A549 (cell line): Measurements from ENCODE around the gene ESRRG. TPM values are rescaled to one million over a fixed set of nuclear protein-coding genes. Genes with fewer than 3 reads are reported as not detected.

Source experiments
- ATAC-seq, 2 experiments: fragments of 200-7000 bp in 1 of 2; fragments of >200 bp in 1 of 2; cut with Nextera tagmentation in 1 of 2; cut with Tn5 transposase in 1 of 2; 3 replicates each; pipeline versions ENCODE4 v1.8.0 to v1.9.1; 2018 to 2020; ENCODE audit warnings: mild to moderate bottlenecking in 1 of 2, moderate library complexity in 1 of 2
- CTCF ChIA-PET: fragments of 300-600 bp; sonication (Branson Sonifier 250); formaldehyde crosslinking; extraction: SDS; loops from one replicate; lab custom pipeline; 2021; ENCODE audit warnings: antibody characterized with exemption, inconsistent platforms; lab: Yijun Ruan, JAX
- POLR2A ChIA-PET: fragments of 350-600 bp; formaldehyde crosslinking; extraction: SDS; loops from one replicate; lab custom pipeline; 2021; ENCODE audit warnings: antibody characterized with exemption, inconsistent platforms; lab: Yijun Ruan, JAX
- DNase-seq, 2 experiments: peaks; one replicate each; pipeline versions ENCODE4 v3.0.0 to v3.0.0-alpha.2; 2011 to 2016; ENCODE audit warnings: low read depth in 1 of 2, low spot score in 1 of 2
- FAIRE-seq: peaks from 2 replicates; lab custom pipeline; 2011; peaks lifted over from hg19 to GRCh38; lab: Jason Lieb, UNC
- H3K27ac ChIP-seq, 2 experiments: fragments of >200 bp; sonication (Bioruptor Twin); formaldehyde crosslinking; 3 replicates each; pipeline ENCODE4 v1.5.1; 2016 to 2017
- H3K4me1 ChIP-seq: fragments of >200 bp; sonication (Bioruptor Twin); formaldehyde crosslinking; 3 replicates; pipeline ENCODE4 v1.6.1; 2016
- H3K4me2 ChIP-seq: fragments of >200 bp; sonication (Bioruptor Twin); formaldehyde crosslinking; 3 replicates; pipeline ENCODE4 v1.6.1; 2016
- H3K4me3 ChIP-seq: fragments of >200 bp; sonication (Bioruptor Twin); formaldehyde crosslinking; 3 replicates; pipeline ENCODE4 v1.5.1; 2016
- H3K9me3 ChIP-seq: fragments of >200 bp; sonication (Bioruptor Twin); formaldehyde crosslinking; 3 replicates; pipeline ENCODE4 v1.6.1; 2016
- CHD4 ChIP-seq: fragments of 200-600 bp; sonication (generic); IDR thresholded peaks from 2 replicates; pipeline ENCODE4 v1.6.1; 2016; ENCODE audit warnings: antibody characterized with exemption, mild to moderate bottlenecking, borderline replicate concordance
- E2F6 ChIP-seq: IDR thresholded peaks from 2 replicates; pipeline ENCODE4 v1.6.1; 2012; ENCODE audit warnings: low read depth, borderline replicate concordance
- EHMT2 ChIP-seq: fragments of 200-600 bp; sonication (generic); IDR thresholded peaks from 2 replicates; pipeline ENCODE4 v1.6.1; 2016; ENCODE audit warnings: antibody characterized with exemption, low read depth, mild to moderate bottlenecking, moderate library complexity
- FOSB ChIP-seq: fragments of 250-450 bp; sonication (Bioruptor Pico); IDR thresholded peaks from 2 replicates; pipeline ENCODE4 v1.5.0; 2020; ENCODE audit warnings: mild to moderate bottlenecking, moderate library complexity
- FOXS1 ChIP-seq: fragments of 250-450 bp; sonication (Bioruptor Pico); IDR thresholded peaks from 2 replicates; pipeline ENCODE4 v1.5.0; 2020; ENCODE audit warnings: mild to moderate bottlenecking, moderate library complexity
- HEYL ChIP-seq: fragments of 250-450 bp; sonication (Bioruptor Pico); IDR thresholded peaks from 2 replicates; pipeline ENCODE4 v1.8.0; 2021; ENCODE audit warnings: mild to moderate bottlenecking, moderate library complexity
- HOXA7 ChIP-seq: fragments of 250-450 bp; sonication (Bioruptor Pico); IDR thresholded peaks from 2 replicates; pipeline ENCODE4 v1.5.0; 2020; ENCODE audit warnings: mild to moderate bottlenecking, moderate library complexity
- KDM1A ChIP-seq: fragments of 200-600 bp; sonication (generic); IDR thresholded peaks from 2 replicates; pipeline ENCODE4 v1.6.1; 2016; ENCODE audit warnings: low read depth, mild to moderate bottlenecking
- MAFK ChIP-seq: fragments of 450-650 bp; IDR thresholded peaks from 2 replicates; pipeline ENCODE4 v1.6.1; 2014; ENCODE audit not compliant: partially characterized antibody
- MYC ChIP-seq: IDR thresholded peaks from 2 replicates; pipeline ENCODE4 v1.6.1; 2012; ENCODE audit warnings: mild to moderate bottlenecking, inconsistent platforms, low read length, improper control_type of control experiment, borderline replicate concordance
- NFE2L2 ChIP-seq: fragments of 150-350 bp; conservative IDR thresholded peaks from 2 replicates; pipeline ENCODE4 v1.6.1; 2014; ENCODE audit warnings: low read length
- NPAS2 ChIP-seq: fragments of 250-450 bp; sonication (Bioruptor Pico); IDR thresholded peaks from 2 replicates; pipeline ENCODE4 v1.8.0; 2022; ENCODE audit warnings: mild to moderate bottlenecking, moderate library complexity, borderline replicate concordance
- PHF8 ChIP-seq: fragments of 200-600 bp; sonication (generic); IDR thresholded peaks from 2 replicates; pipeline ENCODE4 v1.6.1; 2016; ENCODE audit warnings: low read depth, mild to moderate bottlenecking, antibody characterized with exemption, moderate library complexity, borderline replicate concordance
- RARB ChIP-seq: fragments of 250-450 bp; sonication (Bioruptor Pico); IDR thresholded peaks from 2 replicates; pipeline ENCODE4 v1.8.0; 2021; ENCODE audit warnings: mild to moderate bottlenecking, moderate library complexity
- ZSCAN20 ChIP-seq: fragments of 250-450 bp; sonication (Bioruptor Pico); IDR thresholded peaks from 2 replicates; pipeline ENCODE4 v1.8.0; 2022; ENCODE audit warnings: mild to moderate bottlenecking, moderate library complexity
- WGBS: methylation state at CpG from one replicate; pipeline ENCODE4 v1.1.6; 2017; ENCODE audit errors: missing lambda C conversion rate; 5-methylcytosine and 5-hydroxymethylcytosine counted together
- polyA plus RNA-seq, 4 experiments: library from polyadenylated mRNA; depleted of rRNA in 3 of 4; stranded (reverse); fragments of >200 nt; fragmentation: RNase III in 1 of 4; extraction: RNeasy Plus Mini Kit Qiagen cat#74134 plus additional on column Dnase treatment in 1 of 4; gene quantifications; 2 replicates in 3 of 4; 3 replicates in 1 of 4; pipeline ENCODE4 v1.2.3, GENCODE V29; 2011 to 2017
- TF ChIP-seq, protein P1 (sequence below): fragments of >200 bp; sonication (Bioruptor Twin); formaldehyde crosslinking; IDR thresholded peaks from 3 replicates; pipeline ENCODE4 v1.6.1; 2016

ESRRG gene
- polyA plus RNA-seq, 2 of the 4 experiments (the other 2 are of a cell fraction) = 0.09 TPM; not detected in 1

- no peak overlapping the region for H3K4me3 ChIP-seq
- H3K27ac ChIP-seq = no peak overlapping the region
- no peaks in the 10 kb centered on the region for H3K9me3 ChIP-seq
- WGBS = 26% methylated on average over 3 of the region's 3 CpGs
- FAIRE-seq (no peak), ATAC-seq (no peak), DNase-seq (peak in 1 of 2 experiments; percentile 4)
- TF ChIP-seq MAFK = peak; percentile 98
- TF ChIP-seq NPAS2 = no peak
- CTCF ChIA-PET = no interaction called here
- no peaks in the 10 kb centered on the region for H3K4me1 ChIP-seq
- POLR2A ChIA-PET = no interaction called here
- H3K4me2 ChIP-seq = no peak overlapping the region
Observed at GRCh38 chr1:216766633-216767327, 43.6 kb upstream of the ESRRG start.

DNA sequence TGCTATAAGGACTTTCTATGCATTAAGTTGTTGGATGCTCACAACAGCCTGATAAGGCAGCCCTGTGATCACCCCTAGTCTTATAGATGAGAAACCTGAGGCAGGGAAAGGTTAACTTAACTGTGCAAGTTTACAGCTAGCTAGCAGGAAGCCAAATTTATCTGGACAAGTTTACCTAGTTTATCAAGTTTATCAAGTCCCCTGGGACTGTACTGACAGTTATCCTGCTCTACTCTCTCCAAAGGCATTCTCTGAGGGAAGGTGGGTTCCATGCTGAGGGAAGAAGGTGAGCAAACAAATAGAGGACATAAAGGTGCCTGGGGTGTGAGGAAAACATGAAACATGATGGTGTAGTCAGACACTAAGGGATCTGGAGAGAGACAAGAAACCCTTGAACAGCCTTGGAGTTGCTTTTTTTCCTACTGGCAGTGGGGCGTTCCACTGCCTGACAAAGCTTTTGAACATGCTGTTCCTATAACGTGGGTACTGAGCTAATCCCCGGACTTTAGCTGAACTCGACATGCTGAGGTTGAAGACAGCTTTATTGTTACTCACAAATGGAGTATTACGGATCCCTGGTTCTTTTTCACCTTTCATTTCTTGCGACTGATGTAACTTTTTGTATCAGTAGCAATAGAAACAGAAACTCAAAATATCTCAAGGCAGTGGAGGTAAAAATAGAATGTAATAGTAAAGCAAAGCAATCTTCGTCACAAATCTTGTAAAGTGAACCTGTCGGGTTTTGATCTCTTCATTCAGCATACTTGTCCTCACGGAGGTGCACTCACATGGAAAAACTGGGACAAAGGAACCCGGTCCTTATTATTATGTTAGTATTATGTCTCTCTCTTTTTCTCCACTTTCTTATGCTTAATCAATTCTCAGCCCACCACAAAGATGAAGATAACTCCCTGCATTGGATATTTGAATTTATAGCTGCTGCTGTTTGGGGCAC is 42.4 kb upstream of the ESRRG start:
- FAIRE-seq = no peak
- no peaks in the 10 kb centered on the region for H3K4me1 ChIP-seq
- no peak overlapping the region for H3K4me3 ChIP-seq
- CTCF ChIA-PET = interaction anchor here (0.6 kb wide), 1 partner anchor 1252 kb away, joined by 3 read pairs; no protein-coding TSS in a partner anchor
- 16% methylated on average over 10 of the region's 10 CpGs for WGBS
- TF ChIP-seq E2F6 (no peak), NFE2L2 (no peak)
- TF ChIP-seq, all 56 proteins: peak for 0
- ATAC-seq = no peak
- no peak overlapping the region for H3K27ac ChIP-seq
- POLR2A ChIA-PET = no interaction called here
- H3K4me2 ChIP-seq = no peak overlapping the region
- H3K9me3 ChIP-seq = no peaks in the 10 kb centered on the region
- no peak for DNase-seq

DNA sequence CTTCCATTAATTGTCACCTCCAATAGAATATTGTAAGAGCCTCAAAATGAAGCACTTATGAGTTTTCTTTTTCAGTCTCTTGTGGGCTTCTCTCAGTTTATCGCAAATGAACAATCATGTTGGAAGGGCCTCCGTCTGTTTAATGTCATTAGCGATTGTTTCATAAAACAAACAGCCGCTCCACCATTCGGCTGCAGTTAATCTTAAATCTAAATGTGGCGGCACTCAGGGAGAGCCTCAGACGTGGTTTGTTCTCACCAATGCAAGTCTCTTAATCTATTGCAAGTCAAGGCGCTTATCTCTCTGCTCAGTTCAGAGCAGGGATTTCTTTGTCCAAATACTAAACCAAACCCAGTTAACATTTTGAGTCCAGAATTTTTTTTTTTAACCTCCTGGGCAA is 34.9 kb upstream of the ESRRG start:
- Histone ChIP-seq H3K9me3 (no peaks in the 10 kb centered on the region), H3K4me2 (no peak overlapping the region), H3K27ac (no peak overlapping the region), H3K4me1 (no peaks in the 10 kb centered on the region), H3K4me3 (no peak overlapping the region)
- no peak for ATAC-seq
- CTCF ChIA-PET = no interaction called here
- POLR2A ChIA-PET = no interaction called here
- FAIRE-seq = no peak
- no peak for DNase-seq
- TF ChIP-seq EHMT2 (no peak), NFE2L2 (no peak), KDM1A (no peak), HEYL (CRISPR knock-in tag) (no peak), CHD4 (no peak), RARB (CRISPR knock-in tag) (no peak), FOSB (no peak), PHF8 (no peak), FOXS1 (CRISPR knock-in tag) (no peak), HOXA7 (CRISPR knock-in tag) (no peak)
- WGBS = 68% methylated on average over 8 of the region's 8 CpGs

GRCh38 chr1:216757110-216757509 is 33.9 kb upstream of the ESRRG start:
- ChIA-PET POLR2A (no interaction called here), CTCF (no interaction called here)
- no peak overlapping the region for H3K27ac ChIP-seq
- ATAC-seq (no peak), FAIRE-seq (no peak), DNase-seq (no peak)
- no peaks in the 10 kb centered on the region for H3K4me1 ChIP-seq
- WGBS = 0% methylated on average over 1 of the region's 1 CpG
- H3K4me2 ChIP-seq = no peak overlapping the region
- TF ChIP-seq MYC (no peak), FOSB (no peak), ZSCAN20 (CRISPR knock-in tag) (no peak)
- TF ChIP-seq, protein P1, sequence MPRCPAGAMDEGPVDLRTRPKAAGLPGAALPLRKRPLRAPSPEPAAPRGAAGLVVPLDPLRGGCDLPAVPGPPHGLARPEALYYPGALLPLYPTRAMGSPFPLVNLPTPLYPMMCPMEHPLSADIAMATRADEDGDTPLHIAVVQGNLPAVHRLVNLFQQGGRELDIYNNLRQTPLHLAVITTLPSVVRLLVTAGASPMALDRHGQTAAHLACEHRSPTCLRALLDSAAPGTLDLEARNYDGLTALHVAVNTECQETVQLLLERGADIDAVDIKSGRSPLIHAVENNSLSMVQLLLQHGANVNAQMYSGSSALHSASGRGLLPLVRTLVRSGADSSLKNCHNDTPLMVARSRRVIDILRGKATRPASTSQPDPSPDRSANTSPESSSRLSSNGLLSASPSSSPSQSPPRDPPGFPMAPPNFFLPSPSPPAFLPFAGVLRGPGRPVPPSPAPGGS = no peak
- H3K4me3 ChIP-seq = no peak overlapping the region
- H3K9me3 ChIP-seq = no peaks in the 10 kb centered on the region
